Measurements from ENCODE around the gene NES.

The NES gene

GRCh38 chr1:156696755-156697154, 19.5 kb upstream of the NES start:
- no peak overlapping the region for H3K27ac ChIP-seq (replicated peaks)
- no peak for DNase-seq (ENCODE audit: low read depth in 1 of 2, low spot score in 1 of 2)
- H3K27me3 ChIP-seq (ENCODE audit: insufficient read depth, poor library complexity, severe bottlenecking), result peaks cover 23% of the 10 kb centered on the region
- TF ChIP-seq POLR2AphosphoS5 (IDR thresholded peaks at IDR 0.05; ENCODE audit: low read depth), result no peak
- TF ChIP-seq REST (IDR thresholded peaks at IDR 0.05; ENCODE audit: insufficient replicate concordance, low read depth), result no peak
- no peak for TF ChIP-seq CTCF (IDR thresholded peaks at IDR 0.05; ENCODE audit: insufficient read depth, low read length)
- TF ChIP-seq GABPA (IDR thresholded peaks at IDR 0.05; ENCODE audit: low read depth), result no peak
- TF ChIP-seq SPI1 (IDR thresholded peaks at IDR 0.05; ENCODE audit: borderline replicate concordance, low read depth), result no peak
- H3K4me3 ChIP-seq (replicated peaks; ENCODE audit: insufficient read depth, low read length), result no peak overlapping the region

GRCh38 chr1:156694690-156694962, 17.4 kb upstream of the NES start:
- Histone ChIP-seq H3K27ac (replicated peaks) (no peak overlapping the region), H3K27me3 (ENCODE audit: insufficient read depth, poor library complexity, severe bottlenecking) (peaks cover 40% of the 10 kb centered on the region), H3K4me3 (replicated peaks; ENCODE audit: insufficient read depth, low read length) (no peak overlapping the region)
- TF ChIP-seq GABPA (IDR thresholded peaks at IDR 0.05; ENCODE audit: low read depth) (no peak), SPI1 (IDR thresholded peaks at IDR 0.05; ENCODE audit: borderline replicate concordance, low read depth) (no peak), REST (IDR thresholded peaks at IDR 0.05; ENCODE audit: insufficient replicate concordance, low read depth) (no peak)
- no peak for DNase-seq (ENCODE audit: low read depth in 1 of 2, low spot score in 1 of 2)

- H3K4me3 ChIP-seq (replicated peaks; ENCODE audit: insufficient read depth, low read length), result no peak overlapping the region
- TF ChIP-seq GABPA (IDR thresholded peaks at IDR 0.05; ENCODE audit: low read depth) (no peak), CTCF (IDR thresholded peaks at IDR 0.05; ENCODE audit: insufficient read depth, low read length) (no peak), SPI1 (IDR thresholded peaks at IDR 0.05; ENCODE audit: borderline replicate concordance, low read depth) (no peak), POLR2AphosphoS5 (IDR thresholded peaks at IDR 0.05; ENCODE audit: low read depth) (no peak), REST (IDR thresholded peaks at IDR 0.05; ENCODE audit: insufficient replicate concordance, low read depth) (no peak)
- H3K27me3 ChIP-seq (ENCODE audit: insufficient read depth, poor library complexity, severe bottlenecking), result peaks cover 41% of the 10 kb centered on the region
- DNase-seq (ENCODE audit: low read depth in 1 of 2, low spot score in 1 of 2), result no peak
- H3K27ac ChIP-seq (replicated peaks), result no peak overlapping the region
Observed at GRCh38 chr1:156693848-156694689, 16.9 kb upstream of the NES start.
